NCI-H1436 (cell line): ENCODE measurements around the gene NTSR1.

ENCODE experiments used
- DNase-seq: peaks from one replicate; lab custom pipeline; 2025; lab: John Stamatoyannopoulos, UW

NTSR1 gene

GRCh38 chr20:62755817-62756724 is 47.4 kb downstream of the NTSR1 start:
- no peak for DNase-seq

- DNase-seq: no peak
Measured at GRCh38 chr20:62758226-62758912, 49.7 kb downstream of the NTSR1 start.

GRCh38 chr20:62759981-62760431 is 51.4 kb downstream of the NTSR1 start:
- no peak for DNase-seq

- peak; percentile 20 for DNase-seq
Measured at GRCh38 chr20:62760471-62760855, 51.8 kb downstream of the NTSR1 start.

GRCh38 chr20:62760856-62761758 is 52.5 kb downstream of the NTSR1 start:
- no peak for DNase-seq

- DNase-seq: no peak
Measured at GRCh38 chr20:62761759-62762131, 53.1 kb downstream of the NTSR1 start.

GRCh38 chr20:62762376-62762775 is 53.7 kb downstream of the NTSR1 start:
- DNase-seq: no peak

- no peak for DNase-seq
Measured at GRCh38 chr20:62762801-62763368, 54.2 kb downstream of the NTSR1 start.

- no peak for DNase-seq
Measured at GRCh38 chr20:62763404-62763803, 54.8 kb downstream of the NTSR1 start.

- DNase-seq: no peak
Measured at GRCh38 chr20:62764156-62764935, 55.7 kb downstream of the NTSR1 start.

GRCh38 chr20:62765021-62765420 is 56.4 kb downstream of the NTSR1 start:
- no peak for DNase-seq

- DNase-seq: no peak
Measured at GRCh38 chr20:62765432-62766070, 56.9 kb downstream of the NTSR1 start.

GRCh38 chr20:62766071-62766450 is 57.4 kb downstream of the NTSR1 start:
- no peak for DNase-seq

- peak; percentile 39 for DNase-seq
Measured at GRCh38 chr20:62766716-62767115, 58.1 kb downstream of the NTSR1 start.

- no peak for DNase-seq
Measured at GRCh38 chr20:62768234-62768546, 59.6 kb downstream of the NTSR1 start.

GRCh38 chr20:62768551-62769287 is 60.1 kb downstream of the NTSR1 start:
- DNase-seq: no peak

GRCh38 chr20:62769346-62770071 is 60.9 kb downstream of the NTSR1 start:
- DNase-seq: no peak

- no peak for DNase-seq
Measured at GRCh38 chr20:62770111-62770910, 61.7 kb downstream of the NTSR1 start.

GRCh38 chr20:62770916-62771315 is 62.3 kb downstream of the NTSR1 start:
- no peak for DNase-seq
